Posterior cingulate gyrus (tissue), 11 donors: ENCODE data around the gene GRIN3B.
A peak's percentile ranks its signal among the peaks of the same experiment; 100 is the strongest.

Source experiments
- DNase-seq, 10 donors: peaks; one replicate each; pipeline versions ENCODE4 v3.0.0 to v3.0.0-alpha.2; 2020 to 2021; ENCODE audit warnings: mixed read lengths in 3 of 10
- intact Hi-C: fragments of 100-400 bp; cut with DNase I; formaldehyde crosslinking; loops from one replicate; pipeline ENCODE4 v1.15.1; 2023

GRIN3B gene

DNA sequence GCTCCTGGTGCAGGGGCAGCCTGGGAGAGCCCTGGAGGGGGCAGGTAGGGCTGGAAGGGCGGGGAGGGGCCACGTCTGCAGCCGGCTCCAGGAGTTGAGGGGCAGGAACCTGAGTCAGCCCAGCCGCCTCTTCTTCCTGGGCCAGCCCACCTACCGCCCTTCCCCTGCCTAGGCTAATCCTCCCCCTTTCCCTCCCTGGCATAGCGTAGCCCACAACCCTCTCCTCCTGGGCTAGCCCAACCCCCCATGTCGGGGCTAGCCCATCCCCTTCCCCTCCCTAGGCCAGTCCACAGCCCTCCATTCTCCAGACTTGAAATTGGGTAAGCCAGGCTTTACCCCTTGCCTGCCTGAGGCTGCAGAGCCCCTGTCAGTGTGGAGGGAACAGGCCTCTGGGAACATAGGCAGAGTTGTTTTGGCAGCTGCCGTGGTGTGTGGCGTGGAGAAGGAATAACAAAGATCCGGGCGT is 36.7 kb upstream of the GRIN3B start:
- peak in 1 of 10 donors; percentile 54 for DNase-seq
- intact Hi-C loops = no loop called here

DNA sequence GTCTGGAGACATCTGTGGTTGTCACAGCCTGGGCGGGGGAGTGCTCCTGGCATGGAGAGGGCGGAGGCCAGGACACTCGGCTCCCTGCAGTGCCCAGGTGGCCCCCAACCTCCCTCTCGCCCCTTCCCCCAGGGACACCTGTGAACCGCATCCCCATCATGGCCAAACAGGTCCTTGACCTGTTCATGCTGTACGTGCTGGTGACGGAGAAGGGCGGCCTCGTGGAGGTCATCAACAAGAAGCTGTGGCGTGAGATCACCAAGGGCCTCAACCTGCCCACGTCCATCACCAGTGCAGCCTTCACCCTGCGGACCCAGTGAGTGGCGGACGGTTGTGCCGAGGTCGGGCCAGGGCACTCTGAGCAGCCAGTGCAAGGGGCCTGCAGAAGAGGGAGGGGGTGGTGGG is 36.1 kb upstream of the GRIN3B start:
- intact Hi-C loops = no loop called here

DNA sequence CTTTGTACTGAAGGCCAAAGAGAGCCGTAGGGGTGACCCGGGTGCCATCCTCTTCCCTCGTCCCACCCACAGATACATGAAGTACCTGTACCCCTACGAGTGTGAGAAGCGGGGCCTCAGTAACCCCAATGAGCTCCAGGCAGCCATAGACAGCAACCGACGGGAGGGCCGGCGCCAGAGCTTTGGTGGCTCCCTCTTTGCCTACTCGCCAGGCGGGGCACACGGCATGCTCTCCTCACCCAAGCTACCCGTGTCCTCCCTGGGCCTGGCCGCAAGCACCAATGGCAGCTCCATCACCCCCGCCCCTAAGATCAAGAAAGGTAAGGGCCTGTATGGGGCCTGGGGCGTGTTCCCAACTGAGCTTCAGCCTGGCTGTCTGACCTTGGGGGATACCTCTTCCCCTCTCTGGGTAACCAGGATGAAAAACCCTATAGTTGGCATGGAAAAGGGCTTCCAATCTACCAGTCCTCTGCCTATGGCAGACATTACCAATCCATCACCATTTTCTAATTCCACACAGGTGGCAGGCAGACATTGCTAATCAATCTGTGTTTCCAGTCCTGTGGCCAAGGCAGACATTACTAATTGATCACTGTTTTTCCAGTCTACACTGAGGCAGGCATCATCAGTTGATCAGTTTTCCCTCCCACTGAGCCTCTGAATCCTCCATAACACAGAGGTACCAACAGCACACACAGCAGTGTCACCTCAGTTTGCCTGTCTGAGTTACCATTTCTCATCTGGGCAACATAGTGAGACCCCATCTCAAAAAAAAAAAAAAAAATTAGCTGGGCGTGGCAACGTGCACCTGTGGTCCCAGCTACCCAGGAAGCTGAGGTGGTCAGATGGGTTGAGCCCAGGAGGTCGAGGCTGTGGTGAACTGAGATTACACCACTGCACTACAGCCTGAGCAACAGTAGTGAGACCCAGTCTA is 35.2 kb upstream of the GRIN3B start:
- intact Hi-C loops = no loop called here
- DNase-seq = no peak

More for the DNA sequence above, 36.1 kb upstream of the GRIN3B start:
- no peak for DNase-seq

DNA sequence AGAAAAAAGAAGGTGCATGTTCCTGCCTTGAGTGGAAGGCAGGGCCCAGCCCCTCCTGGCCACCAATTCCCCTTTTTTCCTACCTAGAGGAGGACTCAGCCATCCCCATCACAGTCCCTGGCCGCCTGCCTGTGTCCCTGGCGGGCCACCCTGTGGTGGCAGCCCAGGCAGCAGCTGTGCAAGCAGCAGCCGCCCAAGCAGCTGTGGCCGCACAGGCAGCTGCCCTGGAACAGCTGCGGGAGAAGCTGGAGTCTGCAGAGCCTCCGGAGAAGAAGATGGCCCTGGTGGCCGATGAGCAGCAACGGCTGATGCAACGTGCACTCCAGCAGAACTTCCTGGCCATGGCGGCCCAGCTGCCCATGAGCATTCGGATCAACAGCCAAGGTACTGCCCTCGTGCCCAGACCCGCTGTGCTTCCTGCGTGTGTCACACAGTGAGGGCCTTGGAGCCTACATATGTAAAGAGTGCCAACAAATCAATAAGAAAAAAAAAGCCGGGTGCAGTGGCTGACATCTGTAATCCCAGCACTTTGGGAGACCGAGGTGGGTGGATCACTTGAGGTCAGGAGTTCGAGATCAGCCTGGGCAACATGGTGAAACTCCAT is 33.6 kb upstream of the GRIN3B start:
- intact Hi-C loops = no loop called here
- no peak for DNase-seq

DNA sequence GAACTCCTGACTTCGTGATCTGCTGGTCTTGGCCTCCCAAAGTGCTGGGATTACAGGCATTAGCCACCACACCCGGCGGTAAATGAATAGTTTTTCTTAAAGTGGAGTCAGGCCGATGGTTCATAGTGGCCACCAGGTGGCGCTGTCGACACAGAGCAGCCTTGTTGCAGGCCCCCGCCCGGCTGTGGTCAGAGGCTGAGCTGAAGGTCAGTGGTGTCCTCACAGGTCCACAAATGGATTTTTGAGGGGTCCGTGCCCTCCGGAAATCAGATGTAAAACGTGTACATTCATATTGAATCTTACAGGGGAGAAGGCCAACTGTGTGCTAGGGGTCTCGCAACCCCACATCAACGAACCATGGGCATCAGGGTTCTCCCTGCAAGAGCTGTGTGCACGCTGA is 29.5 kb upstream of the GRIN3B start:
- intact Hi-C loops = no loop called here
- DNase-seq = no peak

DNA sequence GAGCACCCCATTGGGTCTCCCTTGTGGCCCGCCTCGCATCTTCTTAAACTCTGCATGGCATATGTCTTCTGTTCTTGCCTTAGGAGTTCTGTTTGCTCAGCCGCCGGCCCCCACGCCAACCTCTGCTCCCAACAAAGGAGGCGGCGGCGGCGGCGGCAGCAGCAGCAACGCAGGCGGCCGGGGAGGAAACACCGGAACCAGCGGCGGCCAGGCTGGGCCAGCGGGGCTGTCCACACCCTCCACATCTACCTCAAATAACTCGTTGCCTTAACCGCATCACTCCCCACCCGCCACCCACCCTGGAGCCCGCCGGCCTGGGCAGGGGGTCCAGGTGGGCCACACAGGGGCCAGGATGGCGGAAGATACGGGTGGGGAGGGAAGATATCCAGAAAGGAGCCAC is 28.4 kb upstream of the GRIN3B start:
- DNase-seq = no peak
- intact Hi-C loops = no loop called here

DNA sequence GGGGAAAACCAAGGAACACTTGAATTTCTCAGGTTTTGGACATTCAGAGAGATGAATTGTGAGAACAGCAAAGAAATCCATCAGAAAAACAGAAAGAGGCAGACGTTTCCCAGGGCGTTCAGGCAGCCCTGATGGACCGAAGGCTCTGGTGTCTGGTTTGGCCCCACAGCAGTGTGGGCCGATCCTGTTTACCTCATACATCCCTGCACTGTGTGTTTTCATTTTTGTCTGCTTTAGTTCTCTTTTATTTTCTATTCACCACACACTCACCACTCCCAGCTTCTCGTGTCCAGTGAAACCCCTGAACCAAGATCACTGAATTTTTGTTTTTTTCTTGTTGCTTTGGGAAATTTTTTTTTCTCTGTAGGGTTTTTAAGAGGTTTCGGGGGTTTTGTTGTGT is 27.9 kb upstream of the GRIN3B start:
- intact Hi-C loops = no loop called here
- no peak for DNase-seq

DNA sequence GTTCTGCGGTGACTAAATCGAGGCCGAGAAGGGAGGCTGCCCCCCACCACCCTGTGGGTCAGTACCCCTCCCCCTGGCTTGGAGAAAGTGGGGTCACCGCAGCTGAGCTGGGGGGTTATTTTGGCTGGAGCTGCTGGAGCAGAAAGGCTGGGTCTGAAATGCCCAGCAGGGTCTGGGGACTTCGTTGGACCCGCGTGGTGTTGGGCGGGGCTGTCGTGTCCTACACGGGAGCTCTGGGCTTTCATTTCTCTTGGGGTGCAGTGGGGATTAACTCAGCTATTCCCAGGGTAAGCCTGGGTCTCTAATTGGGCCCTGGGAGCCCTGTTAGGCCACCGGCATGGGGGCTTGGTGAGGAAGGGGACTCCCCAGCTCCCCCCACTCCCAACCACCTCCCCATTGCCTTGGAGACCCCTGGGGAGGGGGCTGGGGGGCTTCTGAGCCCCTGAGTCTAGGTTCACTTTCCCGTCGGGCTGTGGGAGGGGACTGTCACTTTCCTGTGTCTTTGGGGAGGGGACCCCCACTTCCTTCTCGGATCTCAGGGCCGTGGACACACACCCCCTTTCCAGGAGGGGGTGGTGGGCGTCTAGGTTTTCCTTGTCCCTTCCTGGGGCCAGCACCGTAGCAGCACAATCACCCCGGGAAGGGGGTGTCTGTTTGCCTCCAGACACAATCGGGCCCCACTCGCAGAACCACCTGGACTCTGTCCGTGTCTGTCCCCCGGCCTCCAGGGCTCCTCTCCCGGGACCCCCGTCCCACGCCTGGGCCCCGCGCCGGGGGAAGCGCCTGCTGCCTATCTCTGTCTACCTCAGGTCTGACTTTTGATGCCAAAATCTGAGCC is 26.3 kb upstream of the GRIN3B start:
- DNase-seq = no peak

DNA sequence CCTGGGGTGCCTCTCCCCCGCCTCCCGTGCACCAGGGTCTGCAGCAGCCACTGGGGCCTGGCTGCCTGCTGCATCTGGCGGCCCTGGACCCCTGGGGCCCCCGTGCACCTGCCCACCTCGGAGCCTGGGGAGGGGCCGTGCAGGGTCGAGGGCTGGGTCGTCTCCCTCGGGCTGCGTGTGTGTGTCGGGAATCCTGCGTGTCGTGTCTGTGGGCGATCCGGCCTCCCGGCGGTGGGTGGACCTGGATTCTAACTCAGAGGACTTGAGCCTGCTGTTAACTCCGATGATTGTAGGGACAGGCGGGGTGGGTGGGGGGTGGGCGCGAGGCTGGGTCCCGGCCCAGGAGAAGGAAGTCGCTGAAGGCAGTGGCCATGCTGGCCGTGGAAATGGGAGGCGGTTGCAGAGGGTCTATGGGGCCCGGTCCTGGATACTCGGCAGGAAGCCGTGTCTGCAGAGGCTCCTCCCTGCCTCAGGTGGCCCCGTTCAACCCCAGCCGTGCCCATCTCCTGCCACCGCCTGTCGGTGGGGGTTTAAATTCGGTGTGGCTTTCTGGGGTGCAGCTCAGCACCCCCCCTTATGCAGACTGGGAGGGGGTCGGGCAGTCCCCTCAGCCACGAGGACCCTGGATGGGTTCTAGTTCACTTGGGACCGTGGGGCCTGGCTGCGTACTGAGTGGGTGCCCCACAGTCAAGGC is 25.5 kb upstream of the GRIN3B start:
- intact Hi-C loops = no loop called here
- peak in 1 of 10 donors; percentile 63 for DNase-seq

More for the DNA sequence above, 26.3 kb upstream of the GRIN3B start:
- intact Hi-C loops = no loop called here

DNA sequence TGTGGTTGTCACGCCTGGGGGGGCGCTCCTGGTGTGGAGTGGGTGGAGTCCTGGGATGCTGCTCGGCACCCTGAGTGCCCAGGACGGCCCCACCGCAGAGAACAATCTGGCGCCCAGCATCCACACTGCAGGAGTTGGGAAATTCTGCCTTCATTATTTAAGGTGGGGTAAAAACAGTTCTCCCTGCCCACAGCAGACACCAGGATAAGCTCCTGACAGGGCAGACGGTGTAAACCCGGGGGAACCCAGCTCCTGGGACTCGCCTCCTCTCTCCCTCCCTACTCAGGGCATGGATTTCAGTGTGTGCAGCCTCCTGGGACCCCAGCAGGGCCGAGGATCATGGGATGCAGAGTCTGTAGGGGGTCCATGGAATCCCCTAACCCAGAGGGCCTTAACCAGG is 23.7 kb upstream of the GRIN3B start:
- no peak for DNase-seq
- intact Hi-C loops = no loop called here

DNA sequence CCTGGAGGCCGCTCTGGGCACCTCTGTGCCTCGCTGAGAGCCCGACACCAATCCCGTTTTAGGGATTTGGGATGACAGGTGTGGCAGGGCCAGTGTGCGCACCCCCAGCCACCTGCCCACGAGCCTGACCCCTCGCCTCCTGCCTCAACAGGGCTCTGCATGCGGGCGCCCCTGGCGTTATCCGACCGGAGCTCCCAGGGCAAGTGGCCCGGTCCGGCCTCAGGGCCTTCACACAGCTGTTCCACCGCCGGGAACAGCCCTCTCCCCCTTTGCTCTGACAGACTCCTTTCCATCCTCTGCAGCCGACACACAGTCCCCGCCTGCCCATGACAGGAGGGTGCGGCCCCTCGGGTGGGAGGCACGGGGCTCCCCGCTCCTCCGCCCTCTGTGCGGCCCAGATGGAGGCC is 23.2 kb upstream of the GRIN3B start:
- intact Hi-C loops = no loop called here
- no peak for DNase-seq

DNA sequence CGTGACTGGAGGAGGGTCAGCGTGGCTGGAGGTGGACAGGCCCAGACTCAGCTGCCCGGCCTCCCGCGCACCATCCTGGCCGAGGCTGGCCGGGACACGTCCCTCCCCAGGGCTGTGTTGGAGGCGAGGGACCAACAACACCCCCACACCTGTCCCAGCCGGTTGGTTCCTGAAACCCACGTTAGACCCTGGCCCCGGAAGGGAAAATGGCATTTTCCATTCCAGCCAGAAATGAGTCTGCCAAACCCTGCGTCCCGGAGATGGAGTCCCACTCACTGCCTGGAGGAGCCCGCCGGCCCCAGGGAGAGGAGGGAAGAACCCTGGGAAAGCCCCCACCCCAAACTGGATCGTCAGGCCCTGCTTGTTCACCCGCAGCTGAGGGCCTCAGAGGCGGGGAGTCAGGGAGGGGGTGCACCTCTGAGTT is 20.9 kb upstream of the GRIN3B start:
- DNase-seq = no peak
- intact Hi-C loops = no loop called here

DNA sequence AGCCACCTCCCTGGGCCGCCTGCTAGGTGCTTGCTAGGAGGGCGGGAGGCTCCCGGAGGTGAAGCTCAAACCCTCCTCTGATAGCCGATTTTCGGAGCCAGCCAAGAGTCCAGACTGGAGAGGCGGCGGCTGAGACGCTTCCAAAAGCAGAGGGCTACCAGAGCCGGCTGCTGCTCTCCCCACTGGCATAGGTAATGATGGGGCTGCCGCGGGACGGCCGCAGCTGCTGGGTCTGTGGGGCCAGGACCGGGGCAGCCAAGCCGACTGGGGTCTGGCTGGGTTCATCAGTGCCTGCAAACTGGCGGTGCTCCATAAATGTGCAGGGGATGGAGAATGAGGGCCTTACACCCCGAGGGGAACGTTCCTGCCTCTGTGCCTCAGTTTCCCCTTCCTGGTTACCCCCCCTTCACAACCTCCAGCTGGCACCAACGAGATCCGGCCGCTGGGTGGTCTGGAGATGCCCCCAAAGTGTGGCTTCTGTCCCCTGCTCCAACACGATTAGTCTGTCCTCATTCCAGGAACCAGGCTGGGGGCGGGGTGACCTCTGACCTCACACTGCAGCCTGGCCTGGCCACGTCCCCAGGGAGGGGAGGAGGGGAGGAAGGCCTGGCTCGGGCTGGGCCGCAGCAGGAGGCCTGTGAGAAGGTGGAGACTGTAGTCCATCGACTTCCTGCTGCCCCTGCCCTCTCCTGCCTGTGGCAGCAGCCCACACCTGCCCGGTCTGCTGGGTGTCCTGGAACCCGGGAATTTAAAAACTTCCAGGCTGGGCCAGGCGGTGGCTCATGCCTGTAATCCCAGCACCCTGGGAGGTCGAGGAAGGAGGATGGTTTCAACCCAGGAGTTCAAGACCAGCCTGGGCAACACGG is 19.9 kb upstream of the GRIN3B start:
- DNase-seq = no peak
- intact Hi-C loops = loop anchor here (5.0 kb wide), 1 partner anchor 118 kb away; no protein-coding TSS in a partner anchor

DNA sequence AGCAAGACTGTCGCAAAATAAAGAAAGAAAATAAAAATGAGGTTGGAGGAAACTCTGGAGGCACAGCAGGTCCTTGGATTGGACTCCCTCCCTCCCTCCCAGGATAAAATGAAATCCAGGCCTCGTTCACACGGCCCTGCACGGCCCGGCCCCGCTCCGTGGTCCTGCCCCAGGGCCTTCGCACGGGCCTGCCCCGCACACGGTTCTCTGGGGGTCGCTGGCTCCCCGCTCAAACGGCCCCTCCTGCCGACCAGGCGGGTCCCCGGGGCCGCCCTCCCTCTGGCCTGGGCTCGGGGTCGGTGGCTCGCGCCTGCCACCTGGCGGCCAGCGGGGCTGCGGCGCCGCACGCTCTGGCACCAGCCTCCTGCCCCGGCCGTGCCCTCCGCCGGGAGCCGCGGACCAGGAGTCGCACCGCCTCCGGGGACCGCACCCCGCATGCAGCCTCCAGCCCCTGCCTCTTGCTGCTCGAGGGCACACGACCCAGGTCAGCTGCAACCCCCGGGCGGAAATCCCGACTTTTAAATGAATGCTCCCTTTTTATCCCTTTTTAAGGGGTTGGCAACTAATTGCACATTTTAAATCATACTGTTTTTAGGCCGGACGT is 17.6 kb upstream of the GRIN3B start:
- DNase-seq = peak; percentile 44 to 96 (median 74)
- intact Hi-C loops = loop anchor here (1.0 to 5.0 kb wide), 2 partner anchors 61 to 120 kb away; no protein-coding TSS in a partner anchor

DNA sequence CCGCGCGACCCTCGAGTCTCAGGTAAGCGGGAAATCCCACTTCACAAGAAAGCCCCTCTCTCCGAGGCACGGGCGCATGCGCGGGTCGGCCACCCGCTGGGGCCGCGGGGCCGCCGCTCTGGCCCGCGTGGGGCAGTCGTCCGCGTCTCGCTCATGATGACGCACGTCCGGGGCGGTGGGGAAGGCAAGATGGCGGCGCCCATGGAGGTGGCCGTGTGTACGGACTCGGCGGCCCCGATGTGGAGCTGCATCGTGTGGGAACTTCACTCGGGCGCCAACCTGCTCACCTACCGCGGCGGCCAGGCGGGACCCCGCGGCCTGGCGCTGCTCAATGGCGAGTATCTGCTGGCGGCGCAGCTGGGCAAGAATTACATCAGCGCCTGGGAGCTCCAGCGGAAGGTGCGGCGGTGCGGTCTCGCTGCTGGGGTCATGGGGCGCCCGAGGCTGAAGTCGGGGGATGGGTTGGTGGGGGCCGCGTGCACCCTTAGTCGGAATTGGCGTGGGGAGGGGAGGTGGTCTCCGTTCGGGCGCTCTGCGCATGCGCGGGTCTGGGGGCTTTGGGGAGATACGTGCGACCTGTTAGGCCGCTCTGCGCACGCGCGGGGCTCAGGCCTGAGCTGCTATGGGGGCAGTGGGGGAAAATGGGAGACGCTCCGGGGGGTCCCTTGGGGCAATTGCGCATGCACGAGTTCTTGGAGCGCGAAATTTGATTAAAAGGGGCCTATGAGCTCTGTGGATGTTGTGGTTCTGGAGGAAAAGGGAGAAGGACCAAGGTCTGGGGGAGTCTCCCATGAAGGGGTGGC is 15.9 kb upstream of the GRIN3B start, which contains the start of gene WDR18:
Gene WDR18 (plus strand): TSS at position 181 of the 803 bp plus-strand sequence. CDS start 9 bp downstream, at position 190.
- peak; percentile 90 to 99 (median 96) for DNase-seq
- intact Hi-C loops = loop anchor here (5.0 kb wide), 1 partner anchor 122 kb away; no protein-coding TSS in a partner anchor

DNA sequence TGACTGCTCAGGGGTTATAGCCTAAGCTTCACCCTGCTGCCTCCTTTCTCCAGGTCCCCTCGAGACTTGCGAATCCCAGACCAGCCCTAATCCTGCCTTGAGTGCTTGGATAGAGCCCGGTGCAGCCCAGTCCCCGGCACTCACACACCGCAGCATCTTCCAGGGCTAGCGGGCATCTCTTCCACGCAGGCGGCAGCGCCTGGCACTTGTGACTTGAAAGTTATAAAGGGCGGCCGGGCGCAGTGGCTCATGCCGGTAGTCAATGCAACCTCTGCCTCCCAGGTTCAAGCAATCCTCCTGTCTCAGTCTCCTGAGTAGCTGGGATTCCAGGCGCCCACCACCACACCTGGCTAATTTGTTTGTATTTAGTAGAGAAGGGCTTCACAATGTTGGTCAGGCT is 14.1 kb upstream of the GRIN3B start:
- intact Hi-C loops = no loop called here
- no peak for DNase-seq

DNA sequence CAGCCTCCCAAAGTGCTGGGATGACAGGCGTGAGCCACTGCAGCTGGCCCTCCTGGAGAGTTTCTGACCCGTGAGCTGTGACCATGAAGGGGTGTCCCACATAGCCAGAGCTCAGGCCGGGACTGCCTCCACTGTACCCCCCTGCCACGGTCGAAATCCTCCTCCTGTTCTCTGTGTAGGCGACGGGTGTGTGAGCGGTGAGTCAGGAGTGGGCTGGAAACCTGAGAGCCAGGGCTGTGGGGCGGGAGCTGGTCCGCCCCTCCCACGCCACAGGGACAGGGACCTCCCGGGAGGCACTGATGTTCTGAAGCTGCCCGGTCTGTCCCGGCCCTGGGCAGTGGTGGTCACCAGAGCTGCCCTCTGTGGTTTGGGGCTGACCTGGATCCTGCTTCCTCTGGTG is 12.1 kb upstream of the GRIN3B start:
- peak in 1 of 10 donors; percentile 79 for DNase-seq
- intact Hi-C loops = no loop called here

DNA sequence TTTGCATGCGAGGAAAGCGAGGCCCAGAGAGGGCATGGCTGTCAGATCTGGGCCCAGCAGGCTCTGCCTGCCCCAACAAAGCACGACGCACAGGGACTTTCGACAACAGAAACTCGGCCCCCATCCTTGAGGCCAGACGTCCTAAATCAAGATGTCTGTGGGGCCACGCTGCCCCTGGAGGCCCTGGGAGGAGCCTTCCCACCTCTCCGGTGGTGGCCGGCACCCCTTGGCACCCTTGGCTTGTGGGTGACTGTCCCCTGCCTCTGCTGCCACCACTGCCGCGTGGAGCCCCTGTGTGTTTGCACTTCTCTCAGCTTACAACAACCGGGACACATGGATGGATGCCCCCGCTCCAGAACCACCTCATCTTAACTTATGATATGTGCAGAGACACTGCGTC is 11.7 kb upstream of the GRIN3B start:
- intact Hi-C loops = no loop called here
- peak in 1 of 10 donors; percentile 76 for DNase-seq
